ENCODE measurements around the gene ZCCHC14.
A peak's percentile ranks its signal among the peaks of the same experiment; 100 is the strongest.

Gene ZCCHC14

GRCh38 chr16:87474017-87474416 lies 18.8 kb downstream of the ZCCHC14 start:
- DNase-seq: no peak

GRCh38 chr16:87472935-87473334 lies 19.9 kb downstream of the ZCCHC14 start:
- no peak for DNase-seq

- no peak for DNase-seq
Observed at GRCh38 chr16:87472142-87472778, 20.6 kb downstream of the ZCCHC14 start.

GRCh38 chr16:87471278-87472141 lies 21.3 kb downstream of the ZCCHC14 start:
- DNase-seq: no peak

- no peak for DNase-seq
Observed at GRCh38 chr16:87470332-87470731, 22.5 kb downstream of the ZCCHC14 start.

GRCh38 chr16:87469169-87469568 lies 23.7 kb downstream of the ZCCHC14 start:
- DNase-seq: no peak

GRCh38 chr16:87468550-87468949 lies 24.3 kb downstream of the ZCCHC14 start:
- DNase-seq: no peak

- no peak for DNase-seq
Observed at GRCh38 chr16:87466975-87467501, 25.8 kb downstream of the ZCCHC14 start.

- DNase-seq: no peak
Observed at GRCh38 chr16:87465879-87466278, 26.9 kb downstream of the ZCCHC14 start.

GRCh38 chr16:87465306-87465705 lies 27.5 kb downstream of the ZCCHC14 start:
- no peak for DNase-seq

GRCh38 chr16:87464691-87465300 lies 28.0 kb downstream of the ZCCHC14 start:
- no peak for DNase-seq

GRCh38 chr16:87463722-87464690 lies 28.8 kb downstream of the ZCCHC14 start:
- no peak for DNase-seq

GRCh38 chr16:87461466-87461991 lies 31.3 kb downstream of the ZCCHC14 start:
- DNase-seq: peak; percentile 96

- no peak for DNase-seq
Observed at GRCh38 chr16:87460936-87461335, 31.9 kb downstream of the ZCCHC14 start.

- DNase-seq: no peak
Observed at GRCh38 chr16:87459833-87460232, 33.0 kb downstream of the ZCCHC14 start.

- no peak for DNase-seq
Observed at GRCh38 chr16:87459027-87459426, 33.8 kb downstream of the ZCCHC14 start.

GRCh38 chr16:87458424-87458915 lies 34.4 kb downstream of the ZCCHC14 start:
- no peak for DNase-seq

- DNase-seq: no peak
Observed at GRCh38 chr16:87457709-87458423, 35.0 kb downstream of the ZCCHC14 start.

GRCh38 chr16:87457061-87457611 lies 35.7 kb downstream of the ZCCHC14 start:
- no peak for DNase-seq

- DNase-seq: no peak
Observed at GRCh38 chr16:87454391-87454790, 38.4 kb downstream of the ZCCHC14 start.

- DNase-seq: no peak
Observed at GRCh38 chr16:87453326-87453725, 39.5 kb downstream of the ZCCHC14 start.
